ENCODE measurements around the gene RNU1-3. TPM values are rescaled to one million over a fixed set of nuclear protein-coding genes. Genes with fewer than 3 reads are reported as not detected.
"Not testable (repeated sequence)": the region's sequence is repeated elsewhere in the genome, so short reads cannot be mapped to it uniquely, and the experiment has no call there.

The RNU1-3 gene
- total RNA-seq, 4 donors from 2014 or later, result under 0.01 TPM; not detected in 1

DNA sequence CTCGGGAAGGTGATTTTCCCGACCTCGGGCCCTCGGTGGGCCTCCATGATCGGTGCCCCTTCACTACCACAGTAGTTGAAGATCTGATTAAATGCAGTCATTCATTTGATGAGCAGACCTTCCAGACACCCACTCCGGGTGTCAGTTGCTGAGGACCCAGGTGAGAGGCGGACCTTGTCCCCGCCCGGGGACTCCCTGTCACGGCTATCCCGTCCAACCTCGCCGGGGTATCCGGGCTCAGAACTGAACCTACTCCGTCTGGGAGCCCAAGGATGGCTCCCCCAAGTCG lies 22.6 kb downstream of the RNU1-3 start:
- intact Hi-C loops (cut with DNase I; ENCODE audit: low total_unique reads), result no loop called here
- TF ChIP-seq, protein P1, sequence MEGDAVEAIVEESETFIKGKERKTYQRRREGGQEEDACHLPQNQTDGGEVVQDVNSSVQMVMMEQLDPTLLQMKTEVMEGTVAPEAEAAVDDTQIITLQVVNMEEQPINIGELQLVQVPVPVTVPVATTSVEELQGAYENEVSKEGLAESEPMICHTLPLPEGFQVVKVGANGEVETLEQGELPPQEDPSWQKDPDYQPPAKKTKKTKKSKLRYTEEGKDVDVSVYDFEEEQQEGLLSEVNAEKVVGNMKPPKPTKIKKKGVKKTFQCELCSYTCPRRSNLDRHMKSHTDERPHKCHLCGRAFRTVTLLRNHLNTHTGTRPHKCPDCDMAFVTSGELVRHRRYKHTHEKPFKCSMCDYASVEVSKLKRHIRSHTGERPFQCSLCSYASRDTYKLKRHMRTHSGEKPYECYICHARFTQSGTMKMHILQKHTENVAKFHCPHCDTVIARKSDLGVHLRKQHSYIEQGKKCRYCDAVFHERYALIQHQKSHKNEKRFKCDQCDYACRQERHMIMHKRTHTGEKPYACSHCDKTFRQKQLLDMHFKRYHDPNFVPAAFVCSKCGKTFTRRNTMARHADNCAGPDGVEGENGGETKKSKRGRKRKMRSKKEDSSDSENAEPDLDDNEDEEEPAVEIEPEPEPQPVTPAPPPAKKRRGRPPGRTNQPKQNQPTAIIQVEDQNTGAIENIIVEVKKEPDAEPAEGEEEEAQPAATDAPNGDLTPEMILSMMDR (IDR thresholded peaks at IDR 0.05), result no peak
- TF ChIP-seq POLR2A (IDR thresholded peaks at IDR 0.05), result no peak
- peak overlapping the region; percentile 90 for H3K4me3 ChIP-seq (ENCODE audit: low read depth, poor library complexity, severe bottlenecking)
- no peak for DNase-seq (ENCODE audit: low spot score in 2 of 2)
- 0 to 1% methylated on average over 16 of the region's 16 CpGs for WGBS, 2 donors

DNA sequence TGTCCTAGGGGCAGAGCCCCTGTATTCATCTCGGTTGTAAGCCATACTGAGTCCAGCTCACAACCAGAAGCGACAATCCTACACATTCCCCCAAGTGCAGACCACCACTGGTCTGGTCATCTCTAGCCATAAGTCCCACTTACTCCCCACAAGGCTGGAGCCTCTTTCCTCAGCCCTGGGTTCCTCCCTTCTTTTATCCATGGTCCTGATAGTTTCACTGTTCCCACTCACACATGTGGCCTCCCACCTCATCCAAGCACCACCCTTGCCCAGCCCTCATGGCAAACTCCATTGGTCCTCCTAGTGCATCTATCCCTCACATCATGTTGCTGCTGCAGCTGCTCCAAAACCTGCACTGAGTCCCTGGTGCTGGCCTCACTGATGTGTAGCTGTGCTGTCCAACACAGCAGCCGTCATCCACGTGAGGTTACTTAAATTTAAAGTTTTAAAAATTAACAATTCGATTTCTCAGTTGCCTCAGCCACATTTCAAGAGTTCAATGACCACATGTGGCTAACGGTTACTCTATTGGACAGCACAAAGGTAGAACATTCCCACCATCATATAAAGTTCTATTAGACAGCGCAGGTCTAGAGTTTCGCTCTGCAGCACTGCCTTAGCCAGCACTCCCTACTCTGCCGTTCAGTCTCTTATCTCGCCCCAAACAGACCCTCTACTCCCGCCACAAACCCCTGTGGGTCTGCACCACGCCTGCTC lies 23.1 kb downstream of the RNU1-3 start:
- WGBS, 2 donors, result 22 to 23% methylated on average over 12 of the region's 12 CpGs
- H3K4me3 ChIP-seq (ENCODE audit: low read depth, poor library complexity, severe bottlenecking), result peak overlapping the region; percentile 90
- DNase-seq (ENCODE audit: low spot score in 2 of 2), result peak; percentile 35 to 90
- intact Hi-C loops (cut with DNase I; ENCODE audit: low total_unique reads), result not testable (repeated sequence)

DNA sequence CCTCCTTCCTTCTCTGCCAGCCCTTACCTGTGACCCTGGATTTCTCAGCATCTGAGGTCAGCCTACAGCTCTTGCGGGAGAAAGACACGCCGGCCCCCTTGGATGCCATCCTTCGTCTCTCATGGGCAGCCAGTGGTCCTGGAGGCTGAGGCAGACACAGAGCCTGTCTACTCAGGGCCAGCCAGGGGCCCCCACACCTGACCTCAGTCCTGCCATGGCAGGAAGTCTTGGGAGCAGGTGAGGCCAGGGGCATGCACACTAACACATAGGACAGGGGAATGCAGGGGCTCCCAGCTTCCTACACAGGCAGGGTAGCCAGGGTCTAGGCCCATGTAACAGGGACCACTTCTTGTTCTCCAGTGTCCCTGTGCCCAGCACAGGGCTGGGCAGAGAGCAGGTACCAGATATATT lies 23.7 kb downstream of the RNU1-3 start:
- 91% methylated on average over 4 of the region's 4 CpGs for WGBS, 2 donors
- intact Hi-C loops (cut with DNase I; ENCODE audit: low total_unique reads); H3K4me3 ChIP-seq (ENCODE audit: low read depth, poor library complexity, severe bottlenecking): not testable (repeated sequence)
- DNase-seq (ENCODE audit: low spot score in 2 of 2), result peak; percentile 26 to 93
- TF ChIP-seq, protein P1 (IDR thresholded peaks at IDR 0.05), result peak in 1 of 3 donors; percentile 16

DNA sequence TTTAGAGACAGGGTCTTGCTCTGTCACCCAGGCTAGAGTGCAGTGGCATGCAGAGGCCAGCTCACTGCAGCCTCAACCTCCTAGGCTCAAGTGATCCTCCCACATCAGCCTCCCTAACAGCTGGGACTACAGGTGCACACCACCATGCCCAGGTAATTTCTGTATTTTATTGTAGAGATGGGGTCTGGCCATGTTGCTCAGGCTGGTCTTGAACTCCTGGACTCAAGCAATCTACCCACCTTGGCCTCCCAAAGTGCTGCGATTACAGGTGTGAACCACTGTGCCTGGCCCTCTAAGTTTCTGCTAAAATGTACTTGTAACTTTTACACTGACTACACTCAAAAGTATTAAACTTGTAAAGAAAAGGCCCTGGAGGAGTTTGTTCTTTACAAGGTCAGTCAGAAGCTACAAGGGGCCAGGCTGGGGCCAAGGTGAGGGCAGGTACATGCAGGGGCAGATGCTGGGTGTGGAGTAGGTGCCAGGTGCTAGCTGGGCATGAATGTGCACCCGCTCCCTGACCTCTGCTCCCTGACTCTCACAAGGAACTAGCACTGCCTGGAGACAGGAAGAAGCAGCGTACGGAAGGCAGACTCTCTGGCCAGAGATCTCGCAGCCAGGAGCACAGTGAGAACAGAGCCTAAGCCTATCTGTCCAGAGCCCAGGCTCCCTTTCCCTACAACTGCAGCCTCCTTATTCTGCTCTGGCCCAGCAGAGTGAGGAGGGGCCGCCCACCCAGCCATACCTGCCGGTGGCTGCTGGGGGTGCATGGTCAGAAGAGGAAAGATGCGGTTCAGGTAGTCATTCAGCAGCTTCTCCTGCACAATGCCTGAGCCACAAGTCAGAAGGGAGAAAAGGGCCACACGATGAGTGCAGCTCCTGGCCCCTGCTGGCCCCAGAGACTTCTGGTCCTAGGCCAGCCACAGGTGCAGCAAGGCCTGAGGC lies 24.5 kb downstream of the RNU1-3 start:
- WGBS, 2 donors, result 68 to 70% methylated on average over 8 to 9 of the region's 9 CpGs
- H3K4me3 ChIP-seq (ENCODE audit: low read depth, poor library complexity, severe bottlenecking); intact Hi-C loops (cut with DNase I; ENCODE audit: low total_unique reads): not testable (repeated sequence)
- DNase-seq (ENCODE audit: low spot score in 2 of 2), result peak; percentile 16 to 91

DNA sequence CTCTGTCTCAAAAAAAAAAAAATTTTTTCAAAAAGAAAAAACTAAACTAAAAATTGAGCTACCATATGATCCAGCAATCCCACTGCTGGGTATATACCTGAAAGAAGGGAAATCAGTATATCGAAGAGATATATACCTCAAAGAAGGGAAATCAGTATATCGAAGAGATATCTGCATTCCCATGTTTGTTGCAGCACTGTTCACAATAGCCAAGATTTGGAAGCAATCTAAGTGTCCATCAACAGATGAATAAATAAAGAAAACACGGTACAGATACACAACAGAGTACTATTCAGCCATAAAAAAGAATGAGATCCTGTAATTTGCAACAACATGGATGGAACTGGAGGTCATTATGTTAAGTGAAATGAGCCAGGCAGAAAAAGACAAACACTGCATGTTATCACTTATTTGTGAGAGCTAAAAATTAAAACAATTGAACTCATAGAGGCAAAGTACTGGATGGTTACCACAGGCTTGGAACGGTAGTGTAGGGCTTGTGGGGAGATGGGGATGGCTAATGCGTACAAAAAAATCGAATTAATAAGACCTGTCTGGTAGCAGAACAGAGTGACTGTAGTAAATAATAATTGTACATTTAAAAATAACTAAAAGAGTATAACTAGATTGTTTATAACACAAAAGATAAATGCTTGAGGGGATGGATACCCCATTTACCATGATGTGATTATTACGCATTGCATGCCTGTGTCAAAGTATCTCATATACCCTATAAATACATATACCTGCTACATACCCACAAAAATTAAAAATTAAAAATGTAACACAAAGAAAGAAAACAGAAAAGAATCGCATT lies 25.4 kb downstream of the RNU1-3 start:
- intact Hi-C loops (cut with DNase I; ENCODE audit: low total_unique reads); DNase-seq (ENCODE audit: low spot score in 2 of 2): not testable (repeated sequence)

DNA sequence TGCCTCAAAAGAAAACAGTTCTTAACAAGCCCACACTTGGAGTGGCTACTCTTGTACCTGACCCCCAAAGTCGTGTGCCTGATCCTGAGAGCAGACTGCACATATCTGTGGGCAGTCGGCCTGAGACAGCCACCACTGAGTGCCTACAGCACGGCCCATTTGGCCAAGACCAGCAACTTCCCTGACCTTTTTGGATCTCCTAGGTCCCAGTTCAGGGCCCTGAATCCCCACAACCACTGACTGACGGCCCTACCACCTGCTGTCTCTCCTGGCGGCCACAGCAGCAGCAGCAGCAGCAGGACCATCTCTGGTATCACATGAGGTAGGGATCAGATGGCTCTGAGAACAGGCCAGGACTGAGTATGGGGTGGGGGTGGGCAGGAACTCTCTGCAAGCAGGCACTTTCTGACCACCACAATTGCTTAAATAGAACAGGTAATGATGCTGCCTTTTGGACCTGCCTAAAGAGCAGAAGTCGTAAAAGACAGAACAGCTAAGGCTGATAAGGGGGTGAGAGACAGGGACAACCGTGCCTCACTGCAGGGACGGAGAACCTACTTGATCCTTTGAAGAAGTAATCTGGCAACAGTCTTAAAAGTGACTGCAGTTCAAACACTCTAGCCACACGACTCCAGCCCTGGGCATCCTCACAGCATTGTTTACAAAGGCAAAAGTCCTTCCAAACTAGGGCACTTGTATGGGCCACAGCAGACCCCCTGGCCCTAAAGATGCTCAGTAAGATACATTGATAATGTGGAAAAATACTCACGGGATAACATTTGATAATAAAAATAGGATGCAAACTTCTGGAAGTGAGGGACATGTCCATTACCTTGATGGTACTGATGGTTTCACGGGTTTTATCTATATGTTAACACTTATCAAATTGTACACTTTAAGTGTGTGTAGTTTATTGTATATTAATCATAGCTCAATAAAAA lies 27.4 kb downstream of the RNU1-3 start:
- peak; percentile 14 to 92 for DNase-seq (ENCODE audit: low spot score in 2 of 2)
- intact Hi-C loops (cut with DNase I; ENCODE audit: low total_unique reads); H3K4me3 ChIP-seq (ENCODE audit: low read depth, poor library complexity, severe bottlenecking): not testable (repeated sequence)
- 77% methylated on average over 11 of the region's 11 CpGs for WGBS, 2 donors

More for the DNA sequence above, 25.4 kb downstream of the RNU1-3 start:
- H3K4me3 ChIP-seq (ENCODE audit: low read depth, poor library complexity, severe bottlenecking), result not testable (repeated sequence)
- 93 to 94% methylated on average over 8 of the region's 8 CpGs for WGBS, 2 donors

DNA sequence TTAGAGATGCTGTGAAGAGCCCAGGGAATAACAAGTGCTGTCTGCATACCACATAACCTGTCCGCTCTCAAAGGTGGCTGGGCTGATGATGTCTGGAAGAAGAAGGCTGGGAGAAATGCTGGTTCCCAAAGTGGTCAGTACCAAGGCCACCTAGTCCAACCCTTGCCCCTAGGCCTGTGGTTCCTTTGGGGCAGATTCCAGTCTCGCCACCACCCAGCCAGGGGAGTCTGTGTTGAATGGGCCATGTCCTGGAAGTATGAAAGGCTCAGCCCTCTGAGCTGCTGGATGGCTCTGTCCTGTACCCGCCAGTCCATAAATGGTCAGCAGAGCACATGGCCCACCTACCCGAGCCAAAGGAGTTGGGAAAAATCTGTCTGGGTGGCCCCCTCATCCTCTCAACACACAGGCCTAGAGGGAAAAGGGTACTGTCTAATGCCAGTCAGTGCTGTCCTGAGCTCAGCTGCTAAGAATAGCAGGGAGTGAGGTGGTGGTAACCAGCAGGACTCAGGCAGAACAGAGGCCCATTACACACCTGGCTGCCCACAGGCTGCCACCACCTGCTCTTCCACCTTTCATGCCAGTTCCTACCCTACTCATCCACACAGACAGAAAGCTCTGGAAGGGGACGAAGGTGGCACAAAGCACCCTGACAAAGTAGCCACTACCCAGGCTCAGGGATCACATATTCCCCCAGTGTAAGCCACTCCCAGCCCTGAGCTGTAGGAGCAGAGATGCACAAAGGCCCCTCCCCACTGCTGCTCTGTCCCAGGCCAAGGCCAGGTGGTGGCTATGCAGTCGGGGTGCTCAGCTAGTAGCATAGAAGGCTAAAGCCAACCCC lies 28.6 kb downstream of the RNU1-3 start:
- 89% methylated on average over 6 of the region's 6 CpGs for WGBS, 2 donors
- intact Hi-C loops (cut with DNase I; ENCODE audit: low total_unique reads); H3K4me3 ChIP-seq (ENCODE audit: low read depth, poor library complexity, severe bottlenecking): not testable (repeated sequence)
- peak; percentile 12 to 92 for DNase-seq (ENCODE audit: low spot score in 2 of 2)

DNA sequence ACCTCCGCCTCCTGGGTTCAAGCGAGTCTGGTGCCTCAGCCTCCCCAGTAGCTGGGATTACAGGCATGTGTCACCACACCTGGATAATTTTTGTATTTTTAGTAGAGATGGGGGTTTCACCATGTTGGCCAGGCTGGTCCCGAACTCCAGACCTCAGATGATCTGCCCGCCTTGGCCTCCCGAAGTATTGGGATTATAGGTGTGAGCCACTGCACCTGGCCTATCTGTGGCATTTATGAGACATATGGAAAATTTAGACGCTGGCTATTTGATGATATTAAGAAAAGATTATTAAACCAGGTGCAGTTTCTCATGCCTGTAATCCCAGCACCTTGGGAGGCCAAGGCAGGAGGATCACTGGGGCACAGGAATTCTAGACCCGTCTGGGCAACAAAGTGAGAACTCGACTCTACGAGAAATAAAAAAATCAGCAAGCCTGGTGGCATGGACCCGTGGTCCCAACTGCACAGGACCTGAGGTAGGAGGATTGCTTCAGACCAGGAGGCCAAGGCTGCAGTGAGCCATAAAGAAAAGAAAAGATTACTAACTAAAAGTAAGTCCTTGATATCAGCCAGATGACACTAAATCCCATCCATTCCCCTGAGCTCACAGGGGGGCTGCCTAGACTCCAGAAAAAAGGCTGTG lies 30.1 kb downstream of the RNU1-3 start:
- peak; percentile 13 to 91 for DNase-seq (ENCODE audit: low spot score in 2 of 2)
- intact Hi-C loops (cut with DNase I; ENCODE audit: low total_unique reads); H3K4me3 ChIP-seq (ENCODE audit: low read depth, poor library complexity, severe bottlenecking): not testable (repeated sequence)
- 84 to 91% methylated on average over 10 of the region's 10 CpGs for WGBS, 2 donors

DNA sequence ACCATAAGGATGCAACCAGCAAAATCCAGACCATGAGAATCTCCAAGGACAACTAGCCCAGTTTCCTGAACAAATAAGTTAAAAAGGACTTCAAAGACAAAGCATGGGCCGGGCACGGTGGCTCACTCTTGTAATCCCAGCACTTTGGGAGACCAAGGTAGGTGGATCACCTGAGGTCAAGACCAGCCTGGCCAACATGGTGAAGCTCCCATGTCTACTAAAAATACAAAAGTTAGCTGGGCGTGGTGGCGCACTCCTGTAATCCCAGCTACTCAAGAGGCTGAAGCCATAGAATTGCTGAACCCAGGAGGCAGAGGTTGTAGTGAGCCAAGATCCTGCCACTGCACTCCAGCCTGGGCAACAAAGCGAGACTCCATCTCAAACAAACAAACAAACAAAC lies 30.8 kb downstream of the RNU1-3 start:
- H3K4me3 ChIP-seq (ENCODE audit: low read depth, poor library complexity, severe bottlenecking); intact Hi-C loops (cut with DNase I; ENCODE audit: low total_unique reads): not testable (repeated sequence)
- DNase-seq (ENCODE audit: low spot score in 2 of 2), result peak; percentile 14 to 89
- WGBS, 2 donors, result 95 to 96% methylated on average over 5 of the region's 5 CpGs

DNA sequence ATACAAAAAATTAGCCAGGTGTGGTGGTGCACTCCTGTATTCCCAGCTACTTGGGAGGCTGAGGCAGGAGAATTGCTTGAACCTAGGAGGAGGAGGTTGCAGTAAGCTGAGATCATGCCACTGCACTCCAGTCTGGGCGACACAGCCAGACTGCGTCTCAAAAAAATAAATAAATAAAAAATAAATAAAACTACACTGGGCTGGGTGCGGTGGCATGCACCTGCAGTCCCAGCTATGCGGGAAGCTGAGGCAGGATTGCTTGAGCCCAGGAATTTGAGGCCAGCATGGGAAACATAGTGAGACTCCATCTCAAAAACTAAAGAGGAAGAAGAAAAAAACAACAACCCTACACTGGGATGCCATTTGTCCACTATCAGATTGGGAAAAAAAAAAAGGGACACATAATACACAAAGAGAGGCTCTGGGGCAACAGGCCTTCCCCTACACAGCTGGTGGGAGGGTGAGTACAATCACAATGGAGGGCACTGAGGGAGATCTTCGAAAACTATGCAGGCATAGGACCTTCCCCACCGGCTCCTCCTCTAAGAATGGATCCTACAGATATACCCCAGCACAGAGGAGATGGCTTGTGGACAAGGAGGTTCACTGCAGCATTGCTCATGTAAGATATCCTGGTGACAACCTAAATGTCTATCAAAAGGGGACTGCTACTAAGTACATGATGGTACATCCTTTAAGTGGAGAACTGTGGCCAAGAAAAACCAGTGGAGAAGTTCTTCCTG lies 33.0 kb downstream of the RNU1-3 start:
- not testable (repeated sequence) for H3K4me3 ChIP-seq (ENCODE audit: low read depth, poor library complexity, severe bottlenecking)
- DNase-seq (ENCODE audit: low spot score in 2 of 2), result peak; percentile 13 to 86

More for the DNA sequence above, 33.0 kb downstream of the RNU1-3 start:
- WGBS, 2 donors, result 94 to 95% methylated on average over 6 of the region's 6 CpGs
- intact Hi-C loops (cut with DNase I; ENCODE audit: low total_unique reads), result not testable (repeated sequence)

All from lower leg skin (tissue), 4 donors.